GM19035 (cell line): ENCODE results near the gene GXYLT1.
"Not testable (repeated sequence)": the region's sequence is repeated elsewhere in the genome, so short reads cannot be mapped to it uniquely, and the experiment has no call there.

Experiments
- ATAC-seq: cut with Tn5 transposase; IDR thresholded peaks from one replicate; pipeline ENCODE4 v1.9.1; 2021; ENCODE audit not compliant: unreplicated experiment

The GXYLT1 gene

GRCh38 chr12:42144408-42145196 is at the start of gene GXYLT1:
TSS of gene GXYLT1 (minus strand) at chr12:42144874. CDS start at chr12:42144646, 228 bp downstream.
- peak; percentile 91 for ATAC-seq

GRCh38 chr12:42192686-42193085 is 48.0 kb upstream of the GXYLT1 start:
- no peak for ATAC-seq

- ATAC-seq: no peak
Observed at GRCh38 chr12:42192258-42192657, 47.6 kb upstream of the GXYLT1 start.

- no peak for ATAC-seq
Observed at GRCh38 chr12:42190376-42190775, 45.7 kb upstream of the GXYLT1 start.

GRCh38 chr12:42188275-42188674 is 43.6 kb upstream of the GXYLT1 start:
- not testable (repeated sequence) for ATAC-seq

- no peak for ATAC-seq
Observed at GRCh38 chr12:42187799-42188198, 43.1 kb upstream of the GXYLT1 start.

- peak; percentile 63 for ATAC-seq
Observed at GRCh38 chr12:42186793-42187192, 42.1 kb upstream of the GXYLT1 start.

- no peak for ATAC-seq
Observed at GRCh38 chr12:42182394-42182793, 37.7 kb upstream of the GXYLT1 start.

- no peak for ATAC-seq
Observed at GRCh38 chr12:42180990-42181596, 36.4 kb upstream of the GXYLT1 start.

- no peak for ATAC-seq
Observed at GRCh38 chr12:42178101-42178500, 33.4 kb upstream of the GXYLT1 start.

GRCh38 chr12:42174978-42175377 is 30.3 kb upstream of the GXYLT1 start:
- no peak for ATAC-seq

- ATAC-seq: no peak
Observed at GRCh38 chr12:42173961-42174521, 29.4 kb upstream of the GXYLT1 start.

GRCh38 chr12:42172441-42173210 is 28.0 kb upstream of the GXYLT1 start:
- ATAC-seq: no peak

- no peak for ATAC-seq
Observed at GRCh38 chr12:42167711-42168110, 23.0 kb upstream of the GXYLT1 start.

GRCh38 chr12:42166501-42166900 is 21.8 kb upstream of the GXYLT1 start:
- no peak for ATAC-seq

- no peak for ATAC-seq
Observed at GRCh38 chr12:42163913-42164312, 19.2 kb upstream of the GXYLT1 start.

- ATAC-seq: no peak
Observed at GRCh38 chr12:42162965-42163364, 18.3 kb upstream of the GXYLT1 start.

- no peak for ATAC-seq
Observed at GRCh38 chr12:42162193-42162592, 17.5 kb upstream of the GXYLT1 start.

GRCh38 chr12:42161529-42161928 is 16.9 kb upstream of the GXYLT1 start:
- no peak for ATAC-seq

- ATAC-seq: no peak
Observed at GRCh38 chr12:42156232-42156631, 11.6 kb upstream of the GXYLT1 start.

GRCh38 chr12:42145552-42146215 is 1.0 kb upstream of the GXYLT1 start:
- no peak for ATAC-seq
